Activated T-cell treated with anti-CD3 and anti-CD28 coated beads, Interleukin-2, amount 50 U/mL, for 48 hours (primary cell): Measurements from ENCODE around the gene ACTRT3.
A peak's percentile ranks its signal among the peaks of the same experiment; 100 is the strongest.

ENCODE experiments used
- DNase-seq, 2 experiments: peaks; one replicate each; pipeline ENCODE4 v3.0.0-alpha.2; 2020

ACTRT3 gene

GRCh38 chr3:169769287-169770181, at the start of gene ACTRT3:
ACTRT3 (minus strand) TSS chr3:169769561; CDS start chr3:169769520, 41 bp downstream.
- DNase-seq = peak; percentile 78 to 83

- no peak for DNase-seq
These were observed 49.0 kb upstream of the ACTRT3 start for GRCh38 chr3:169818316-169818715.

GRCh38 chr3:169815590-169816150, 46.3 kb upstream of the ACTRT3 start:
- DNase-seq = no peak

- peak; percentile 82 to 85 for DNase-seq
These were observed 44.6 kb upstream of the ACTRT3 start for GRCh38 chr3:169813757-169814517.

GRCh38 chr3:169813278-169813677, 43.9 kb upstream of the ACTRT3 start:
- DNase-seq = no peak

GRCh38 chr3:169812332-169813235, 43.2 kb upstream of the ACTRT3 start, which contains the start of the genes LRRC34 and LRRIQ4:
LRRC34 (minus strand) TSS chr3:169812904; CDS start chr3:169812548, 356 bp downstream.
LRRIQ4 (plus strand) TSS chr3:169812870; CDS start chr3:169821922, 9,052 bp downstream.
- peak; percentile 85 for DNase-seq

- peak; percentile 29 to 37 for DNase-seq
These were observed 42.4 kb upstream of the ACTRT3 start for GRCh38 chr3:169811631-169812331.

GRCh38 chr3:169809230-169809795, 40.0 kb upstream of the ACTRT3 start:
- no peak for DNase-seq

- no peak for DNase-seq
These were observed 35.3 kb upstream of the ACTRT3 start for GRCh38 chr3:169804681-169805080.

- DNase-seq = no peak
These were observed 23.0 kb upstream of the ACTRT3 start for GRCh38 chr3:169792359-169792758.

- no peak for DNase-seq
These were observed 21.5 kb upstream of the ACTRT3 start for GRCh38 chr3:169790687-169791429.

- DNase-seq = no peak
These were observed 20.9 kb upstream of the ACTRT3 start for GRCh38 chr3:169790219-169790618.

- DNase-seq = no peak
These were observed 18.4 kb upstream of the ACTRT3 start for GRCh38 chr3:169787791-169788190.

- no peak for DNase-seq
These were observed 17.8 kb upstream of the ACTRT3 start for GRCh38 chr3:169787120-169787519.

GRCh38 chr3:169781209-169781855, 12.0 kb upstream of the ACTRT3 start:
- DNase-seq = no peak

- no peak for DNase-seq
These were observed 11.4 kb upstream of the ACTRT3 start for GRCh38 chr3:169780742-169781141.

- DNase-seq = no peak
These were observed 8.5 kb upstream of the ACTRT3 start for GRCh38 chr3:169777822-169778221.

- no peak for DNase-seq
These were observed 4.8 kb upstream of the ACTRT3 start for GRCh38 chr3:169774186-169774585.

GRCh38 chr3:169772897-169773816, 3.8 kb upstream of the ACTRT3 start, which contains the start of gene MYNN:
MYNN (plus strand) TSS chr3:169773396; CDS start chr3:169774296, 900 bp downstream.
- peak; percentile 95 for DNase-seq
